SK-N-SH (cell line): ENCODE measurements around the gene MMAB. TPM values are rescaled to one million over a fixed set of nuclear protein-coding genes. Genes with fewer than 3 reads are reported as not detected.
A peak's percentile ranks its signal among the peaks of the same experiment; 100 is the strongest.

ENCODE experiments used
- CTCF ChIA-PET: fragments of 300-600, 350-600 bp; formaldehyde crosslinking; extraction: SDS; loops from one replicate; lab custom pipeline; 2021; lab: Yijun Ruan, JAX
- POLR2A ChIA-PET: fragments of 350-600 bp; sonication (Branson Sonifier 250); formaldehyde crosslinking; extraction: SDS; loops from one replicate; lab custom pipeline; 2020; ENCODE audit warnings: antibody characterized with exemption, inconsistent platforms; lab: Yijun Ruan, JAX
- DNase-seq: peaks from one replicate; pipeline ENCODE4 v3.0.0; 2012
- H2AFZ ChIP-seq: fragments of 200-600 bp; sonication (generic); 2 replicates; pipeline ENCODE4 v1.8.1; 2016; ENCODE audit warnings: antibody characterized with exemption, mild to moderate bottlenecking, low read depth
- H3F3A ChIP-seq: fragments of 200-600 bp; sonication (generic); replicated peaks from 2 replicates; pipeline ENCODE3; 2016; ENCODE audit warnings: antibody characterized with exemption, mild to moderate bottlenecking; ENCODE audit not compliant: insufficient read depth
- H3K27ac ChIP-seq, 2 experiments: fragments of 200-500 bp in 1 of 2; fragments of 200-600 bp in 1 of 2; sonication (Bioruptor generic) in 1 of 2; sonication (generic), shearing (Covaris generic) in 1 of 2; 2 replicates each; pipeline versions ENCODE4 v1.5.1 to v1.6.1; 2014 to 2016; ENCODE audit warnings: low read depth in 2 of 2, inconsistent platforms in 1 of 2, low read length in 1 of 2, mild to moderate bottlenecking in 1 of 2, mixed read lengths in 1 of 2
- H3K27me3 ChIP-seq: fragments of 200-600 bp; sonication (generic), shearing (Covaris generic); 2 replicates; pipeline ENCODE4 v1.6.1; 2016; ENCODE audit warnings: mixed run types; ENCODE audit not compliant: insufficient read depth
- H3K36me3 ChIP-seq, 2 experiments: fragments of 200-500 bp in 1 of 2; fragments of 200-600 bp in 1 of 2; sonication (Bioruptor generic) in 1 of 2; sonication (generic) in 1 of 2; replicated peaks in 1 of 2; 2 replicates each; pipeline versions ENCODE3 to v1.5.1; 2014 to 2016; ENCODE audit warnings: low read length in 1 of 2, mild to moderate bottlenecking in 1 of 2; ENCODE audit not compliant: insufficient read depth in 2 of 2, control insufficient read depth in 1 of 2
- H3K4me1 ChIP-seq, 2 experiments: fragments of 200-500 bp in 1 of 2; fragments of 200-600 bp in 1 of 2; sonication (Bioruptor generic) in 1 of 2; sonication (generic), shearing (Covaris generic) in 1 of 2; 2 replicates each; pipeline versions ENCODE4 v1.5.1 to v1.6.1; 2014 to 2016; ENCODE audit warnings: low read depth in 1 of 2, low read length in 1 of 2, mixed run types in 1 of 2; ENCODE audit not compliant: insufficient read depth in 2 of 2, control insufficient read depth in 1 of 2
- H3K4me2 ChIP-seq: fragments of 200-600 bp; sonication (generic), shearing (Covaris generic); 2 replicates; pipeline ENCODE4 v1.6.1; 2017; ENCODE audit warnings: mixed run types
- H3K4me3 ChIP-seq, 2 experiments: fragments of 200-500 bp in 1 of 2; fragments of 200-600 bp in 1 of 2; sonication (Bioruptor generic) in 1 of 2; sonication (generic), shearing (Covaris generic) in 1 of 2; 2 replicates each; pipeline versions ENCODE4 v1.5.1 to v1.8.1; 2014 to 2016; ENCODE audit warnings: low read depth in 2 of 2, inconsistent platforms in 1 of 2, low read length in 1 of 2, mild to moderate bottlenecking in 1 of 2, mixed read lengths in 1 of 2, moderate library complexity in 1 of 2
- H3K79me2 ChIP-seq: fragments of 200-600 bp; sonication (generic); 2 replicates; pipeline ENCODE4 v1.8.1; 2017; ENCODE audit warnings: mild to moderate bottlenecking; ENCODE audit not compliant: insufficient read depth
- H3K9ac ChIP-seq: fragments of 200-600 bp; sonication (generic); 2 replicates; pipeline ENCODE4 v1.6.1; 2017; ENCODE audit warnings: mixed run types
- H3K9me2 ChIP-seq: fragments of 200-600 bp; sonication (generic); 2 replicates; pipeline ENCODE4 v1.6.1; 2017; ENCODE audit warnings: mixed run types
- H3K9me3 ChIP-seq: fragments of 200-600 bp; sonication (generic); 2 replicates; pipeline ENCODE4 v1.6.1; 2017; ENCODE audit warnings: mixed run types, mild to moderate bottlenecking, moderate library complexity
- H4K20me1 ChIP-seq: fragments of 200-600 bp; sonication (generic); 2 replicates; pipeline ENCODE4 v1.6.1; 2017; ENCODE audit warnings: mild to moderate bottlenecking, mixed run types; ENCODE audit not compliant: insufficient read depth
- ELF1 ChIP-seq: IDR thresholded peaks from 2 replicates; pipeline ENCODE4 v1.4.0; 2012
- EP300 ChIP-seq, 2 experiments: IDR thresholded peaks; 2 replicates each; pipeline versions ENCODE4 v1.4.0 to v1.6.1; 2012; ENCODE audit warnings: borderline replicate concordance in 1 of 2, low read depth in 1 of 2, low read length in 1 of 2
- FOXJ3 ChIP-seq: sonication (generic); formaldehyde crosslinking; IDR thresholded peaks from 2 replicates; pipeline ENCODE4 v1.5.1; 2020; ENCODE audit warnings: mild to moderate bottlenecking, missing genetic modification reagents
- GABPA ChIP-seq: IDR thresholded peaks from 2 replicates; pipeline ENCODE4 v1.4.0; 2012; ENCODE audit warnings: low read depth, mild to moderate bottlenecking
- MEF2A ChIP-seq: IDR thresholded peaks from 2 replicates; pipeline ENCODE4 v1.4.0; 2012; ENCODE audit warnings: low read depth, borderline replicate concordance
- NFIC ChIP-seq: IDR thresholded peaks from 2 replicates; pipeline ENCODE4 v1.4.0; 2012; ENCODE audit warnings: borderline replicate concordance
- PBX3 ChIP-seq: IDR thresholded peaks from 2 replicates; pipeline ENCODE4; 2012
- POLR2AphosphoS5 ChIP-seq: IDR thresholded peaks from 2 replicates; pipeline ENCODE4 v1.6.1; 2012; ENCODE audit warnings: low read depth, low read length
- RAD21 ChIP-seq: IDR thresholded peaks from 2 replicates; pipeline ENCODE4 v1.6.1; 2012; ENCODE audit warnings: mild to moderate bottlenecking, low read length
- RCOR1 ChIP-seq: fragments of 150-350 bp; IDR thresholded peaks from 2 replicates; pipeline ENCODE4 v1.6.1; 2017; ENCODE audit warnings: antibody characterized with exemption, low read length
- RFX5 ChIP-seq: IDR thresholded peaks from 2 replicates; pipeline ENCODE4 v1.6.1; 2012; ENCODE audit warnings: mild to moderate bottlenecking, improper control_type of control experiment, low read length
- RXRA ChIP-seq: IDR thresholded peaks from 2 replicates; pipeline ENCODE4 v1.4.0; 2012; ENCODE audit warnings: low read depth, mild to moderate bottlenecking, borderline replicate concordance
- SIN3A ChIP-seq: IDR thresholded peaks from 2 replicates; pipeline ENCODE4 v1.6.1; 2012; ENCODE audit warnings: low read depth, mild to moderate bottlenecking, low read length, moderate library complexity, borderline replicate concordance
- TAF1 ChIP-seq: IDR thresholded peaks from 2 replicates; pipeline ENCODE4 v1.6.1; 2012; ENCODE audit warnings: low read depth, mild to moderate bottlenecking, low read length, moderate library complexity, borderline replicate concordance
- TCF12 ChIP-seq: IDR thresholded peaks from 2 replicates; pipeline ENCODE4 v1.4.0; 2012
- YY1 ChIP-seq: IDR thresholded peaks from 2 replicates; pipeline ENCODE4 v1.4.0; 2012; ENCODE audit warnings: low read depth, mild to moderate bottlenecking
- ZBTB33 ChIP-seq: IDR thresholded peaks from 2 replicates; pipeline ENCODE4 v1.4.0; 2012; ENCODE audit warnings: low read depth, borderline replicate concordance
- WGBS: methylation state at CpG from one replicate; pipeline ENCODE4 v1.1.6; 2017; ENCODE audit warnings: low lambda C conversion rate; 5-methylcytosine and 5-hydroxymethylcytosine counted together
- polyA plus RNA-seq, 3 experiments: library from polyadenylated mRNA; depleted of rRNA; stranded (reverse); fragments of >200 nt; gene quantifications; 2 replicates each; pipeline ENCODE4 v1.2.3, GENCODE V29; 2012
- TF ChIP-seq, protein P1 (sequence below): IDR thresholded peaks from 2 replicates; pipeline ENCODE4 v1.4.0; 2012; ENCODE audit warnings: low read depth, borderline replicate concordance
- TF ChIP-seq, protein P2 (sequence below): IDR thresholded peaks from 2 replicates; pipeline ENCODE4 v1.4.0; 2012; ENCODE audit warnings: low read depth

MMAB gene
- polyA plus RNA-seq, 1 of the 3 experiments (the other 2 are of a cell fraction) = 15.9 TPM

DNA sequence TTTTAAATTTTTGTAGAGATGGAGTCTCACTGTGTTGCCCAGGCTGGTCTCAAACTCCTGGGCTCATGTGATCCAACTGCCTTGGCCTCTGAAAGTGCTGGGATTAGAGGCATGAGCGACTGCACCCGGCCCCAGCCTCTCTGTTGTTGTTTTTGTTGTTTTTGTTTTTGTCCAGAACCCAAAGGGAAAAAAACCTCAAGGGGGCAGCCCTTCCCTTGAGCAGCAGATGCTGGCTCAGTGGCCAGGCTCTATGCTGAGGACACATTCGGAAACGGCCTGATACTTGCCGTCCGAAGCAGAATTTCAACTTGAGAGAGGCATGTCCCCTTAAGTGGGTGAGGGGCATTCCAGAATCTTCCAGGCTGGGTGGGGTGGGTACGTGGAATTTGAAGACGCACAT lies 7.0 kb upstream of the MMAB start:
- no peaks in the 10 kb centered on the region for H3K9me3 ChIP-seq
- WGBS = 88% methylated on average over 8 of the region's 8 CpGs

GRCh38 chr12:109579639-109580038 lies 6.3 kb upstream of the MMAB start:
- POLR2A ChIA-PET = no interaction called here
- Histone ChIP-seq H3K4me1 (peaks cover 0 to 7% of the 10 kb centered on the region in 2 experiments; a peak in 1 of 4 replicates), H3K27ac (no peak overlapping the region), H3F3A (no peaks in the 10 kb centered on the region), H3K4me2 (no peak overlapping the region), H3K4me3 (no peak overlapping the region), H4K20me1 (no peaks in the 10 kb centered on the region), H3K27me3 (no peaks in the 10 kb centered on the region), H3K9me2 (no peaks in the 10 kb centered on the region), H3K79me2 (no peaks in the 10 kb centered on the region), H3K36me3 (peaks cover 10 to 38% of the 10 kb centered on the region in 2 experiments), H2AFZ (no peak overlapping the region), H3K9me3 (no peaks in the 10 kb centered on the region), H3K9ac (no peak overlapping the region)
- TF ChIP-seq RXRA (no peak), NFIC (no peak), ZBTB33 (no peak), PBX3 (no peak), POLR2AphosphoS5 (no peak), GABPA (no peak), RFX5 (no peak), TAF1 (no peak), ELF1 (no peak), RCOR1 (no peak), EP300 (IDR thresholded peaks at IDR 0.05; ENCODE audit: borderline replicate concordance in 1 of 2, low read depth in 1 of 2, low read length in 1 of 2) (no peak), SIN3A (no peak), FOXJ3 (CRISPR knock-in tag) (no peak), TCF12 (no peak), MEF2A (no peak)
- TF ChIP-seq, protein P1, sequence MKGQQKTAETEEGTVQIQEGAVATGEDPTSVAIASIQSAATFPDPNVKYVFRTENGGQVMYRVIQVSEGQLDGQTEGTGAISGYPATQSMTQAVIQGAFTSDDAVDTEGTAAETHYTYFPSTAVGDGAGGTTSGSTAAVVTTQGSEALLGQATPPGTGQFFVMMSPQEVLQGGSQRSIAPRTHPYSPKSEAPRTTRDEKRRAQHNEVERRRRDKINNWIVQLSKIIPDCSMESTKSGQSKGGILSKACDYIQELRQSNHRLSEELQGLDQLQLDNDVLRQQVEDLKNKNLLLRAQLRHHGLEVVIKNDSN = no peak
- TF ChIP-seq, protein P2, sequence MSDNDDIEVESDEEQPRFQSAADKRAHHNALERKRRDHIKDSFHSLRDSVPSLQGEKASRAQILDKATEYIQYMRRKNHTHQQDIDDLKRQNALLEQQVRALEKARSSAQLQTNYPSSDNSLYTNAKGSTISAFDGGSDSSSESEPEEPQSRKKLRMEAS = no peak
- CTCF ChIA-PET = no interaction called here
- WGBS = 81% methylated on average over 7 of the region's 7 CpGs
- no peak for DNase-seq

More for the DNA sequence above, 7.0 kb upstream of the MMAB start:
- Histone ChIP-seq H3K27me3 (no peaks in the 10 kb centered on the region), H2AFZ (no peak overlapping the region), H3K4me2 (no peak overlapping the region), H3K9me2 (no peaks in the 10 kb centered on the region), H3K9ac (no peak overlapping the region), H3K36me3 (peaks cover 10 to 38% of the 10 kb centered on the region in 2 experiments), H3K4me3 (no peak overlapping the region), H3K27ac (no peak overlapping the region), H3F3A (no peaks in the 10 kb centered on the region), H3K4me1 (peaks cover 0 to 4% of the 10 kb centered on the region in 2 experiments; a peak in 1 of 4 replicates), H3K79me2 (no peaks in the 10 kb centered on the region), H4K20me1 (no peaks in the 10 kb centered on the region)
- TF ChIP-seq YY1 (no peak), RAD21 (peak; percentile 54)
- ChIA-PET POLR2A (no interaction called here), CTCF (no interaction called here)
- no peak for DNase-seq
